HG03460 (cell line): ENCODE results near the gene SLC17A9.

Experiments
- ATAC-seq: cut with Tn5 transposase; IDR thresholded peaks from one replicate; pipeline ENCODE4 v1.9.1; 2021; ENCODE audit not compliant: unreplicated experiment

SLC17A9 gene

DNA sequence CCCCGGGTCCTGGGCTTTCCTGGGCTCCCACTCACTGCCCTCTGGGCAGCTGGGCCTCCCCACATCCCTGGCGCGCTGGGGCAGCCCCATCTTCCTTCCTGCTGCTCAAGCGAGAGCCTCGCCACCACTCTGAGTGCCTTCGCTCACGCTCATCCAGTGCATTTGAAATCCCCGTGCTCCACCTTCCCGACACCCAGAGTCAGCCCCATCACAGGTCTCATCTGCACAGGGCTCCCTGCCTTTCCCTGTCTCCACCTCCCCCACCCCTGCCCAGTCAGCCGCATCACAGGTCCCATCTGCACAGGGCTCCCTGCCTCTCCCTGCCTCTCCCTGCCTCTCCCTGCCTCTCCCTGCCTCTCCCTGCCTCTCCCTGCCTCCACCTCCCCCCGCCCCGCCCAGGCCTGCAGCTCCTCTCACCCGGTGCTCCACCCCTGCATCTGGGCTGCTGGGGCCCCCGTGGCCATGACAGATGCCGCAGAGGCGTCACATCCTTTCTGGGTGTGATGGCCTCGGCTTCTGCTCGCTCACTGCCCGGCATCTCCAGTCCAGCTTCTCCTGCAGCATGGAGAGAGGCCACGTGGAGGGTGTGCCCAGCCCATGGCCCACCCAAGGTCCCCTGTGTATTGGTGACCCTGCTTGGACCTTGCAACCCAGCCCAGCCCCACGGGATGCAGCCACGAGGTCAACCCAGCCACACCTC is 63.3 kb downstream of the SLC17A9 start:
- ATAC-seq, result no peak

DNA sequence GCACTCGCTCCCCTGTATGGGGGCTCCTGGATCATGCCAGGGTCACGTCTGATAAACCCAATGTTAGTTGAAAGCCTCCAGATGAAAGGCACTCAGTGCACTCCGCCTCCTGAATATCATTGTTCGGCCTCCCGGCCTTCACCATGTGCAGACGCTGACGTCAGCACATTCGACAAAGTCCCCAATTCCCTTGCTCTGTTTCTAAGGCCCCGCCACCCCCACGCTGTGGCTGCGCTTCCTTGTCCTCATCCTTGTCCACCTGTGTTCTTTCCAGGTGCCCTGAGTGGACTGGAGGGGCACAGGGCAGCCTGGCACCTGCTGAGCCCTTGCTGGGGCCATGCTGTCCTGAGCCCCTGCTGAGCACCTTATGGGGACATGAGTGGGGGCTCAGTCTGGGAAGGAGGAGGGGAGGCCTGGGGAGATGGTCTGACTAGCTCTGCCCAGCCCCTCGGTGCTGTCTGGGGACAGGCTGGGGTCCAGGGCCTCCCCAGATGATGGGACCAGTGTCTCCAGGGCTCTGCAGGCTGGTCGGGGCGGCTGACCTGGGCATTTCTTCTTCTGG is 64.1 kb downstream of the SLC17A9 start:
- no peak for ATAC-seq

DNA sequence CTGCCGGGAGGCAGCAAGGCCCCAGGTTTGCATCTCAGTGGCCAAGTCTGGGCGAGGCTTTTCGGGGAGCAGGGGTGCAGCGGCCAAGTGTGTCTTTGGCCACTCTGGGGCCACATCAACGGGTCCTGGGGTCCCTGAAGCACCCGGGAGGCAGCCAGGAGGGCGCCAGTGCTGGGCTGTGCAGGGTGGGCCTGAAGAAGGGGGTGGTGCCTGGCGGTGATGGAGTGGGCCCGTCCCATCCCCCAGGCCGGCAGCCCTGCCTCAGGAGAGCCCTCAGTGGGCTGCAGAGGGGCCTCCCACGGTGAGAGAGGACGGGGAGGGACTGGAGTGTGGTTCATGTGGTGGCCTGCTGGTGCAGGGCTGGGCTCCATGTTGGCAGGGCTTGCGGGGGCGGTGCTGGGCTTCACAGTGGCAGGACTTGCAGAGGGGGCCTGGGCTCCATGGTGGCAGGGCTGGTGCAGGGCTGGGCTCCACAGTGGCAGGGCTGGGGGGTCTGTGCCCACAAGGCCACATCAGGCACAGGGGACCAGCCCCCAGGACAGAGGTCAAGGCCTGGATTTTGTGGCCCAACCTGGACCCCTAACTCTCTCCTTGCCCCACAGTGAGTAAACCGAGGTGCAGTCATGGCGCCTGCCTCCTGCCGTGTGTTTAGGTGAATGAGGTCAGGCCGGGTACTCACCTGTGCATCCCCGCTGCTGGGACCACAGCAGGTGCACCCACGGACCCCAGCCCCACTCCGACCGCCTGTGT is 64.7 kb downstream of the SLC17A9 start:
- no peak for ATAC-seq

DNA sequence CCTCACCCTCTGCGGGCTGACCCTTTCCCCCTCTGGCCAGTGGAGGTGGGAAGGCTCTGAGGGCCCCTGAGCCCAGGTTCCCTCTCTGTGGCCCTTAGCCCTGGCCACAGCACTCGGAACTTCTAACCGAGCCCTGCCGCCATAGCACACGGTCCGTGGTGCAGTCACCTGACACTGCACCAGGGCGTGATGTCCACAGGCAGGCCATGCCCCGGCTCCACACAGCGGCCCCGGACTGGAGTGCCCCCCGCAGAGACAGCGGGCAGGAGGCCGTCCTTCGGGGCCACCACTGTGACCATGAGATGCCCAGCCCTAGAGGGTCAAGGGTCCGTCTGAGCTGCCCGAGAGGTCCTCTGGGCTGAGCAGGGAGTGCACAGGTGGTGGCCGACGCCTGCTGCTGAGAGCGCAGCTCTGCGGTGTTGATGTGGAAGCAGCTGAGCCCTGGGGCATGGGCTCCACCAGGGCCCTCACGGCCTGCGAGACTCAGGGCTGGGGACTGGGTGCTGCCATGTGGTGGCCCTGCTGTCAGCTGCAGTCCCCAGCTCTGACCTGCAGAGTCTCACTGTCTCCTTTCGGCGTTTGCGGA is 65.4 kb downstream of the SLC17A9 start:
- no peak for ATAC-seq
